HCT116 (cell line): ENCODE data around the gene RBM34. TPM values are rescaled to one million over a fixed set of nuclear protein-coding genes. Genes with fewer than 3 reads are reported as not detected.

Source experiments
- ATAC-seq: fragments of 200-7000 bp; cut with Tn5 transposase; 2 replicates; pipeline ENCODE4 v1.9.1; 2020; ENCODE audit warnings: mild to moderate bottlenecking, moderate library complexity
- BruUV-seq: library from RNA; stranded (reverse); fragments of 400-500 nt; replicated peaks from 2 replicates; lab custom pipeline; 2021; lab: Mats Ljungman, UMichigan
- CTCF ChIA-PET: fragments of 300-600 bp; sonication (Branson Sonifier 250); formaldehyde crosslinking; loops from one replicate; lab custom pipeline; 2021; ENCODE audit warnings: antibody characterized with exemption; lab: Charles Lee
- POLR2A ChIA-PET: fragments of 300-600, 350-600 bp; sonication (Branson Sonifier 250); formaldehyde crosslinking; loops from one replicate; lab custom pipeline; 2021; ENCODE audit warnings: antibody characterized with exemption; lab: Charles Lee
- RAD21 ChIA-PET, 2 experiments: fragments of 300-600 bp; sonication (Branson Sonifier 250); formaldehyde crosslinking; loops; one replicate each; lab custom pipeline; 2023; ENCODE audit warnings: low total read pairs in 2 of 2; ENCODE audit not compliant: uncharacterized antibody in 2 of 2, unreplicated experiment in 2 of 2, low non-redundant PET in 1 of 2; lab: Charles Lee
- DNase-seq: peaks from one replicate; pipeline ENCODE4 v3.0.0-alpha.2; 2010; ENCODE audit warnings: low read depth, low spot score
- H2AFZ ChIP-seq: fragments of 200-600 bp; shearing (Covaris generic), sonication (generic); 2 replicates; pipeline ENCODE4 v1.6.1; 2017; ENCODE audit warnings: low read depth, mixed run types, mixed read lengths, antibody characterized with exemption, low read length; ENCODE audit not compliant: poor library complexity, severe bottlenecking
- H3K27ac ChIP-seq: 2 replicates; pipeline ENCODE4 v1.5.1; 2012; ENCODE audit warnings: low read depth, low read length
- H3K27me3 ChIP-seq: fragments of 200-600 bp; sonication (generic); 2 replicates; pipeline ENCODE4 v1.6.1; 2016; ENCODE audit warnings: mixed run types, low read length, mixed read lengths; ENCODE audit not compliant: insufficient read depth
- H3K36me3 ChIP-seq, 2 experiments: fragments of 200-500 bp in 1 of 2; fragments of 200-600 bp in 1 of 2; sonication (Bioruptor generic) in 1 of 2; sonication (generic) in 1 of 2; 2 replicates each; pipeline versions ENCODE4 v1.5.1 to v1.6.1; 2014 to 2016; ENCODE audit warnings: low read length in 2 of 2, inconsistent platforms in 1 of 2, mixed read lengths in 1 of 2, mixed run types in 1 of 2; ENCODE audit not compliant: insufficient read depth in 2 of 2, control insufficient read depth in 1 of 2
- H3K4me1 ChIP-seq, 2 experiments: fragments of 200-600 bp in 1 of 2; sonication (generic) in 1 of 2; 2 replicates each; pipeline versions ENCODE4 v1.5.1 to v1.6.1; 2012 to 2017; ENCODE audit warnings: low read length in 2 of 2, inconsistent platforms in 1 of 2, mild to moderate bottlenecking in 1 of 2, mixed read lengths in 1 of 2, mixed run types in 1 of 2, moderate library complexity in 1 of 2; ENCODE audit not compliant: insufficient read depth in 2 of 2, control insufficient read depth in 1 of 2
- H3K4me2 ChIP-seq: fragments of 200-600 bp; sonication (generic); 2 replicates; pipeline ENCODE4 v1.6.1; 2017; ENCODE audit warnings: mixed run types, low read length, mixed read lengths
- H3K4me3 ChIP-seq, 2 experiments: fragments of 200-600 bp in 1 of 2; sonication (generic) in 1 of 2; replicated peaks in 1 of 2; 2 replicates each; pipeline ENCODE4 v1.5.1; 2011 to 2016; ENCODE audit warnings: low read length in 2 of 2, control low read depth in 1 of 2, low read depth in 1 of 2, mild to moderate bottlenecking in 1 of 2, mixed read lengths in 1 of 2, mixed run types in 1 of 2
- H3K79me2 ChIP-seq: fragments of 200-600 bp; sonication (generic); 2 replicates; pipeline ENCODE4 v1.6.1; 2017; ENCODE audit warnings: mild to moderate bottlenecking, mixed run types, low read length, moderate library complexity, mixed read lengths; ENCODE audit not compliant: insufficient read depth
- H3K9ac ChIP-seq: fragments of 200-600 bp; sonication (generic); 2 replicates; pipeline ENCODE4 v1.6.1; 2016; ENCODE audit warnings: low read length, mixed read lengths
- H3K9me2 ChIP-seq: fragments of 200-600 bp; sonication (generic), shearing (Covaris generic); 2 replicates; pipeline ENCODE4 v1.6.1; 2017; ENCODE audit warnings: mixed run types, mild to moderate bottlenecking, moderate library complexity; ENCODE audit not compliant: insufficient read depth
- H3K9me3 ChIP-seq, 2 experiments: fragments of 200-500 bp in 1 of 2; fragments of 200-600 bp in 1 of 2; sonication (Bioruptor generic) in 1 of 2; sonication (generic) in 1 of 2; 2 replicates each; pipeline ENCODE4 v1.6.1; 2014 to 2017; ENCODE audit warnings: low read length in 2 of 2, mixed read lengths in 2 of 2, inconsistent platforms in 1 of 2, low read depth in 1 of 2, mild to moderate bottlenecking in 1 of 2, mixed run types in 1 of 2, moderate library complexity in 1 of 2; ENCODE audit not compliant: control insufficient read depth in 1 of 2, insufficient read depth in 1 of 2
- H4K20me1 ChIP-seq: fragments of 200-600 bp; sonication (generic), shearing (Covaris generic); 2 replicates; pipeline ENCODE4 v1.6.1; 2017; ENCODE audit warnings: mixed run types, mild to moderate bottlenecking, moderate library complexity; ENCODE audit not compliant: insufficient read depth
- CBX3 ChIP-seq: IDR thresholded peaks from 2 replicates; pipeline ENCODE4 v1.6.1; 2012; ENCODE audit warnings: low read depth
- CEBPB ChIP-seq: IDR thresholded peaks from 2 replicates; pipeline ENCODE4 v1.6.1; 2012; ENCODE audit warnings: low read depth
- CTCF ChIP-seq, 3 experiments: fragments of 200-600 bp in 1 of 3; sonication (generic) in 1 of 3; IDR thresholded peaks in 2 of 3; conservative IDR thresholded peaks in 1 of 3; 2 replicates each; pipeline ENCODE4 v1.5.1; 2012 to 2017; ENCODE audit warnings: low read depth in 2 of 3, low read length in 2 of 3, antibody characterized with exemption in 1 of 3, borderline replicate concordance in 1 of 3, control low read depth in 1 of 3, mild to moderate bottlenecking in 1 of 3, mixed read lengths in 1 of 3, mixed run types in 1 of 3, moderate library complexity in 1 of 3; ENCODE audit not compliant: insufficient read depth in 1 of 3
- ELF1 ChIP-seq: IDR thresholded peaks from 2 replicates; pipeline ENCODE4 v1.6.1; 2012; ENCODE audit warnings: low read depth, borderline replicate concordance
- EZH2phosphoT487 ChIP-seq: fragments of 200-600 bp; IDR thresholded peaks from 2 replicates; pipeline ENCODE4 v1.6.1; 2018; ENCODE audit warnings: antibody characterized with exemption, borderline replicate concordance
- MAX ChIP-seq: IDR thresholded peaks from 2 replicates; pipeline ENCODE4 v1.6.1; 2012
- POLR2A ChIP-seq: IDR thresholded peaks from 2 replicates; pipeline ENCODE4 v1.7.0; 2011; ENCODE audit warnings: borderline replicate concordance; ENCODE audit not compliant: insufficient read depth, insufficient read length; ENCODE audit errors: extremely low read depth
- RAD21 ChIP-seq: IDR thresholded peaks from 2 replicates; pipeline ENCODE4 v1.6.1; 2012; ENCODE audit warnings: low read depth, mild to moderate bottlenecking
- SP1 ChIP-seq: IDR thresholded peaks from 2 replicates; pipeline ENCODE4 v1.6.1; 2012; ENCODE audit warnings: low read depth
- SRF ChIP-seq: IDR thresholded peaks from 2 replicates; pipeline ENCODE4 v1.6.1; 2012; ENCODE audit warnings: low read depth
- TCF7L2 ChIP-seq: IDR thresholded peaks from 2 replicates; pipeline ENCODE4 v1.7.0; 2011; ENCODE audit warnings: borderline replicate concordance, inconsistent platforms; ENCODE audit not compliant: insufficient read depth, insufficient read length; ENCODE audit errors: extremely low read depth
- YY1 ChIP-seq: IDR thresholded peaks from 2 replicates; pipeline ENCODE4 v1.6.1; 2011; ENCODE audit warnings: low read length, low read depth, moderate library complexity, mild to moderate bottlenecking; ENCODE audit not compliant: insufficient replicate concordance; ENCODE audit errors: extremely low read depth
- ZBTB33 ChIP-seq: IDR thresholded peaks from 2 replicates; pipeline ENCODE4 v1.6.1; 2011; ENCODE audit warnings: mild to moderate bottlenecking, low read length, moderate library complexity; ENCODE audit not compliant: insufficient replicate concordance; ENCODE audit errors: extremely low read depth
- intact Hi-C: fragments of 100-400 bp; cut with micrococcal nuclease; formaldehyde crosslinking; loops from 2 replicates; pipeline ENCODE4 v1.10.0; 2022
- total RNA-seq: library from RNA; stranded (reverse); gene quantifications from one replicate; pipeline ENCODE4 v1.2.1, GENCODE V29; 2021; ENCODE audit not compliant: unreplicated experiment

Gene RBM34
- total RNA-seq, 1 experiment from 2014 or later = 82.0 TPM

GRCh38 chr1:235142991-235143390, 18.1 kb downstream of the RBM34 start:
- H3K79me2 ChIP-seq = peaks cover 40% of the 10 kb centered on the region
- no peak overlapping the region for H3K9ac ChIP-seq
- DNase-seq (no peak), ATAC-seq (no peak)
- POLR2A ChIA-PET = no interaction called here
- no peak overlapping the region for H3K4me3 ChIP-seq
- H3K36me3 ChIP-seq = peaks cover 25 to 28% of the 10 kb centered on the region in 2 experiments
- CTCF ChIA-PET = no interaction called here
- H2AFZ ChIP-seq = no peak overlapping the region
- no peaks in the 10 kb centered on the region for H3K9me2 ChIP-seq
- intact Hi-C loops = no loop called here
- BruUV-seq = no TSS peak
- H3K4me1 ChIP-seq = no peaks in the 10 kb centered on the region
- H3K27me3 ChIP-seq = no peaks in the 10 kb centered on the region
- no peak for TF ChIP-seq SRF
- no peak for TF ChIP-seq CBX3
- no peak for TF ChIP-seq CEBPB
- no peak overlapping the region for H3K27ac ChIP-seq
- H3K4me2 ChIP-seq = no peak overlapping the region
- 0 out of 2 replicates have a peak, but pooled peaks cover 6% of the 10 kb centered on the region for H4K20me1 ChIP-seq
- RAD21 ChIA-PET = no interaction called here
- H3K9me3 ChIP-seq = no peaks in the 10 kb centered on the region

GRCh38 chr1:235139315-235139714, 21.7 kb downstream of the RBM34 start:
- peaks cover 24 to 43% of the 10 kb centered on the region in 2 experiments for H3K36me3 ChIP-seq
- intact Hi-C loops = no loop called here
- no peaks in the 10 kb centered on the region for H3K4me1 ChIP-seq
- DNase-seq (no peak), ATAC-seq (no peak)
- ChIA-PET CTCF (interaction anchor here (0.6 kb wide), 1 partner anchor 487 kb away, joined by 6 read pairs; no protein-coding TSS in a partner anchor), RAD21 (no interaction called here), POLR2A (no interaction called here)
- BruUV-seq = no TSS peak
- H3K4me2 ChIP-seq = no peak overlapping the region
- H3K9me2 ChIP-seq = no peaks in the 10 kb centered on the region
- H2AFZ ChIP-seq = no peak overlapping the region
- H3K9me3 ChIP-seq = no peaks in the 10 kb centered on the region
- peaks cover 13% of the 10 kb centered on the region for H3K79me2 ChIP-seq
- no peaks in the 10 kb centered on the region for H3K27me3 ChIP-seq
- H4K20me1 ChIP-seq = 0 out of 2 replicates have a peak, but pooled peaks cover 3% of the 10 kb centered on the region
- H3K4me3 ChIP-seq = no peak overlapping the region
- H3K27ac ChIP-seq = no peak overlapping the region
- no peak overlapping the region for H3K9ac ChIP-seq
- TF ChIP-seq EZH2phosphoT487 (no peak), CEBPB (no peak), POLR2A (no peak), TCF7L2 (no peak), CTCF (IDR thresholded peaks at IDR 0.05 in 2 of 3, conservative IDR thresholded peaks at IDR 0.05 in 1 of 3; ENCODE audit: borderline replicate concordance in 1 of 3, insufficient read depth in 1 of 3, low read depth in 2 of 3, low read length in 2 of 3) (no peak), ZBTB33 (no peak), MAX (no peak), RAD21 (no peak), YY1 (no peak), SP1 (no peak), SRF (no peak), ELF1 (no peak)
